B cell (primary cell): ENCODE measurements around the gene POLR3B.

Source experiments
- CTCF ChIP-seq: fragments of 200-600 bp; IDR thresholded peaks from one replicate; pipeline ENCODE4 v1.8.0; 2022; ENCODE audit warnings: antibody characterized with exemption, mild to moderate bottlenecking
- EZH2 ChIP-seq: IDR thresholded peaks from 2 replicates; pipeline ENCODE4 v1.6.1; 2012; ENCODE audit warnings: borderline replicate concordance, low read depth, mild to moderate bottlenecking, moderate library complexity, low read length; ENCODE audit not compliant: insufficient read depth, poor library complexity, severe bottlenecking

GRCh38 chr12:106333756-106334155 is 23.8 kb upstream of the POLR3B start:
- no peak for TF ChIP-seq EZH2
- no peak for TF ChIP-seq CTCF
